ENCODE data around the gene CA10. TPM values are rescaled to one million over a fixed set of nuclear protein-coding genes. Genes with fewer than 3 reads are reported as not detected.

The CA10 gene
- total and polyA plus RNA-seq, 2 of the 4 experiments (the other 2 are of a cell fraction), result not detected

DNA sequence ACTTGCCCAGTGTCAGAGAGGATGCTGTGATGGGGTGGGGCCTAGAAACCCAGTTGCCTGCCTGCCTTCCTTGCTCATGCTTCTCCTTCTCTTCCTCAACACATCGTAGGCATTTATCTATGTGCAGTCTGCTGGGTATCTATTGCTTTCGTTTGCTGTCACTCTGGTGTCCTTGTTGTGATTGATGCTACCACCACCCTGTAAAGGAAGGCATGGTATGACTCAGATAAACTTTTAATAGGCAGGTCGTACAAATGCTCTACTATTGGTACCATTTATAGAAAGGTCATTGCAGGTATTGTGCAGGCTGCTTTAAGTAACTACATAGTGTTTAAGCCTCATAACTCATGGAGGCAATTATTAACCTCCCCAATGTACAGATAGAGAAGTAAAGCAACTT lies 529.3 kb downstream of the CA10 start:
- H3K79me1 ChIP-seq (ENCODE audit: low read depth in 1 of 2, low read length in 2 of 2), result no peaks in the 10 kb centered on the region
- H2BK5ac ChIP-seq (ENCODE audit: low read depth, low read length, poor library complexity, severe bottlenecking), result no peak overlapping the region
- no peak for ATAC-seq (ENCODE audit: low read depth)
- no peak overlapping the region for H3K4me2 ChIP-seq (ENCODE audit: low read depth, low read length)
- no peaks in the 10 kb centered on the region for H3K27me3 ChIP-seq (ENCODE audit: control insufficient read depth, insufficient read depth, low read length)
- no peak overlapping the region for H3K4ac ChIP-seq (ENCODE audit: low read depth, low read length)
- no peak overlapping the region for H2AK9ac ChIP-seq (replicated peaks; ENCODE audit: low read depth, low read length, poor library complexity)
- DNase-seq, result no peak
- intact Hi-C loops (cut with micrococcal nuclease), result no loop called here
- no CpG with 5 or more reads among the region's 3 CpGs for WGBS, 2 experiments (ENCODE audit: extremely low coverage in 2 of 2, insufficient read length in 1 of 2)
- H2AK5ac ChIP-seq (ENCODE audit: low read depth, low read length), result no peak overlapping the region
- in situ Hi-C loops (cut with MboI; ENCODE audit: low sequenced_read_pairs), result no loop called here
- ChIA-PET POLR2A (ENCODE audit: unreplicated experiment) (no interaction called here), CTCF (no interaction called here)
- no peak overlapping the region for H3K56ac ChIP-seq (ENCODE audit: extremely low read depth, insufficient read depth, low read length)
- no peak overlapping the region for H2BK15ac ChIP-seq (ENCODE audit: low read depth, low read length)
- H3K18ac ChIP-seq (ENCODE audit: low read depth, low read length), result no peak overlapping the region
- no peak overlapping the region for H3K4me3 ChIP-seq (ENCODE audit: insufficient read depth, low read depth, low read length)
- no peak overlapping the region for H2AFZ ChIP-seq (replicated peaks; ENCODE audit: low read length, poor library complexity)
- no peak overlapping the region for H4K5ac ChIP-seq (ENCODE audit: low read depth, low read length)
- no peaks in the 10 kb centered on the region for H4K20me1 ChIP-seq (ENCODE audit: insufficient read depth, low read length)
- no TSS peak for BruUV-seq (replicated peaks)
- no peaks in the 10 kb centered on the region for H3K4me1 ChIP-seq (ENCODE audit: control insufficient read depth, insufficient read depth, low read length)
- peaks cover 17% of the 10 kb centered on the region for H3K9me3 ChIP-seq (ENCODE audit: control insufficient read depth, insufficient read depth, low read length)
- H3K9ac ChIP-seq (ENCODE audit: low read depth, low read length), result no peak overlapping the region
- H2BK120ac ChIP-seq (ENCODE audit: low read depth, low read length), result no peak overlapping the region
- no peak for TF ChIP-seq MAZ (IDR thresholded peaks at IDR 0.05; ENCODE audit: borderline replicate concordance, low read depth, low read length)
- TF ChIP-seq NFE2L2 (IDR thresholded peaks at IDR 0.05; ENCODE audit: low read depth, low read length), result no peak
- TF ChIP-seq, protein P1, sequence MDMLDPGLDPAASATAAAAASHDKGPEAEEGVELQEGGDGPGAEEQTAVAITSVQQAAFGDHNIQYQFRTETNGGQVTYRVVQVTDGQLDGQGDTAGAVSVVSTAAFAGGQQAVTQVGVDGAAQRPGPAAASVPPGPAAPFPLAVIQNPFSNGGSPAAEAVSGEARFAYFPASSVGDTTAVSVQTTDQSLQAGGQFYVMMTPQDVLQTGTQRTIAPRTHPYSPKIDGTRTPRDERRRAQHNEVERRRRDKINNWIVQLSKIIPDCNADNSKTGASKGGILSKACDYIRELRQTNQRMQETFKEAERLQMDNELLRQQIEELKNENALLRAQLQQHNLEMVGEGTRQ (IDR thresholded peaks at IDR 0.05; ENCODE audit: low read depth, low read length), result no peak
- TF ChIP-seq, protein P2, sequence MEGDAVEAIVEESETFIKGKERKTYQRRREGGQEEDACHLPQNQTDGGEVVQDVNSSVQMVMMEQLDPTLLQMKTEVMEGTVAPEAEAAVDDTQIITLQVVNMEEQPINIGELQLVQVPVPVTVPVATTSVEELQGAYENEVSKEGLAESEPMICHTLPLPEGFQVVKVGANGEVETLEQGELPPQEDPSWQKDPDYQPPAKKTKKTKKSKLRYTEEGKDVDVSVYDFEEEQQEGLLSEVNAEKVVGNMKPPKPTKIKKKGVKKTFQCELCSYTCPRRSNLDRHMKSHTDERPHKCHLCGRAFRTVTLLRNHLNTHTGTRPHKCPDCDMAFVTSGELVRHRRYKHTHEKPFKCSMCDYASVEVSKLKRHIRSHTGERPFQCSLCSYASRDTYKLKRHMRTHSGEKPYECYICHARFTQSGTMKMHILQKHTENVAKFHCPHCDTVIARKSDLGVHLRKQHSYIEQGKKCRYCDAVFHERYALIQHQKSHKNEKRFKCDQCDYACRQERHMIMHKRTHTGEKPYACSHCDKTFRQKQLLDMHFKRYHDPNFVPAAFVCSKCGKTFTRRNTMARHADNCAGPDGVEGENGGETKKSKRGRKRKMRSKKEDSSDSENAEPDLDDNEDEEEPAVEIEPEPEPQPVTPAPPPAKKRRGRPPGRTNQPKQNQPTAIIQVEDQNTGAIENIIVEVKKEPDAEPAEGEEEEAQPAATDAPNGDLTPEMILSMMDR (conservative IDR thresholded peaks at IDR 0.05; ENCODE audit: low read depth, low read length), result no peak
- no peak for TF ChIP-seq RFX5 (IDR thresholded peaks at IDR 0.05; ENCODE audit: low read depth, low read length)
- TF ChIP-seq RCOR1 (IDR thresholded peaks at IDR 0.05; ENCODE audit: insufficient replicate concordance, low read length), result no peak
- TF ChIP-seq BHLHE40 (IDR thresholded peaks at IDR 0.05; ENCODE audit: low read depth, low read length), result no peak
- TF ChIP-seq POLR2A (IDR thresholded peaks at IDR 0.05; ENCODE audit: low read depth, low read length), result no peak
- no peak for TF ChIP-seq RAD21 (IDR thresholded peaks at IDR 0.05; ENCODE audit: low read length)
- no peak for TF ChIP-seq FOS (IDR thresholded peaks at IDR 0.05; ENCODE audit: low read depth, low read length)
- no peak for TF ChIP-seq MAFK (IDR thresholded peaks at IDR 0.05; ENCODE audit: low read depth, low read length)
- TF ChIP-seq CEBPB (IDR thresholded peaks at IDR 0.05; ENCODE audit: low read depth, low read length), result no peak
- TF ChIP-seq, protein P3, sequence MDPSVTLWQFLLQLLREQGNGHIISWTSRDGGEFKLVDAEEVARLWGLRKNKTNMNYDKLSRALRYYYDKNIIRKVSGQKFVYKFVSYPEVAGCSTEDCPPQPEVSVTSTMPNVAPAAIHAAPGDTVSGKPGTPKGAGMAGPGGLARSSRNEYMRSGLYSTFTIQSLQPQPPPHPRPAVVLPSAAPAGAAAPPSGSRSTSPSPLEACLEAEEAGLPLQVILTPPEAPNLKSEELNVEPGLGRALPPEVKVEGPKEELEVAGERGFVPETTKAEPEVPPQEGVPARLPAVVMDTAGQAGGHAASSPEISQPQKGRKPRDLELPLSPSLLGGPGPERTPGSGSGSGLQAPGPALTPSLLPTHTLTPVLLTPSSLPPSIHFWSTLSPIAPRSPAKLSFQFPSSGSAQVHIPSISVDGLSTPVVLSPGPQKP (IDR thresholded peaks at IDR 0.05; ENCODE audit: borderline replicate concordance, low read depth, low read length), result no peak
- TF ChIP-seq SMC3 (IDR thresholded peaks at IDR 0.05; ENCODE audit: low read depth, low read length), result no peak
- TF ChIP-seq MXI1 (IDR thresholded peaks at IDR 0.05; ENCODE audit: borderline replicate concordance, low read depth, low read length), result no peak
- TF ChIP-seq CHD1 (IDR thresholded peaks at IDR 0.05; ENCODE audit: low read depth, low read length), result no peak
- no peaks in the 10 kb centered on the region for H3K36me3 ChIP-seq (ENCODE audit: control insufficient read depth, insufficient read depth, low read length)
- H3K23ac ChIP-seq (ENCODE audit: low read depth, low read length), result no peak overlapping the region
- no peak overlapping the region for H4K8ac ChIP-seq (ENCODE audit: low read depth in 2 of 2, low read length in 2 of 2)
- dilution Hi-C loops (cut with HindIII; ENCODE audit: low sequenced_read_pairs, unreplicated experiment), result no loop called here
- H3K14ac ChIP-seq (replicated peaks; ENCODE audit: low read depth, low read length), result no peak overlapping the region
- no peaks in the 10 kb centered on the region for H3K9me1 ChIP-seq (ENCODE audit: insufficient read depth, low read length)
- H3K27ac ChIP-seq (ENCODE audit: insufficient read depth, low read length), result no peak overlapping the region
- H2BK20ac ChIP-seq (ENCODE audit: low read depth, low read length), result no peak overlapping the region
- H4K91ac ChIP-seq (ENCODE audit: insufficient read depth, low read depth, low read length), result no peak overlapping the region
